ENCODE data around the gene RAB5A.

DNA sequence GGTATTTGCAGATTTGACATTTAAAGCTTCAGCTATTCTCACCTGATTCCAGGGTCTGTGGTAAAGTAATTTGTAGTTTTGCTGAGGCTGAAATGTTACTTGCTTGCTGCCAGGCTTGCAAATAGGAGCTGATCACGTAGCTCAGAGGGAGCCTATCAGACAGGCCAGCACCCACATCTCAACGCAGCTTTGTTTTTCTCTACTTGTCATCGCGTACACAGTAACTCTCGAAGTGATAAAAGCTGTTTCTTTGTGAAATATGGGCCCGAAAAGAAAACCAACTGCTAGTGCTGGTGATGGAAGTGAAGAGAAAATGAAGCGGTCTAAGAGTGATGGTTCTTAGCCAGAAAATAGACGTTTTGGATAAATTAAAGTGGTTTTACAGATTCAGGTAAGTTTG lies 23.4 kb downstream of the RAB5A start:
- TF ChIP-seq, protein P1, sequence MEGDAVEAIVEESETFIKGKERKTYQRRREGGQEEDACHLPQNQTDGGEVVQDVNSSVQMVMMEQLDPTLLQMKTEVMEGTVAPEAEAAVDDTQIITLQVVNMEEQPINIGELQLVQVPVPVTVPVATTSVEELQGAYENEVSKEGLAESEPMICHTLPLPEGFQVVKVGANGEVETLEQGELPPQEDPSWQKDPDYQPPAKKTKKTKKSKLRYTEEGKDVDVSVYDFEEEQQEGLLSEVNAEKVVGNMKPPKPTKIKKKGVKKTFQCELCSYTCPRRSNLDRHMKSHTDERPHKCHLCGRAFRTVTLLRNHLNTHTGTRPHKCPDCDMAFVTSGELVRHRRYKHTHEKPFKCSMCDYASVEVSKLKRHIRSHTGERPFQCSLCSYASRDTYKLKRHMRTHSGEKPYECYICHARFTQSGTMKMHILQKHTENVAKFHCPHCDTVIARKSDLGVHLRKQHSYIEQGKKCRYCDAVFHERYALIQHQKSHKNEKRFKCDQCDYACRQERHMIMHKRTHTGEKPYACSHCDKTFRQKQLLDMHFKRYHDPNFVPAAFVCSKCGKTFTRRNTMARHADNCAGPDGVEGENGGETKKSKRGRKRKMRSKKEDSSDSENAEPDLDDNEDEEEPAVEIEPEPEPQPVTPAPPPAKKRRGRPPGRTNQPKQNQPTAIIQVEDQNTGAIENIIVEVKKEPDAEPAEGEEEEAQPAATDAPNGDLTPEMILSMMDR (IDR thresholded peaks at IDR 0.05; ENCODE audit: insufficient read depth, low read depth, low read length): no peak
- TF ChIP-seq EZH2 (IDR thresholded peaks at IDR 0.05; ENCODE audit: insufficient read depth, low read length): no peak
